DND-41 (cell line): ENCODE measurements around the gene SLC36A2.

ENCODE experiments used
- ATAC-seq: fragments of 200-7000 bp; cut with Tn5 transposase; 3 replicates; pipeline ENCODE4 v1.9.1; 2021; ENCODE audit warnings: low read depth; ENCODE audit not compliant: insufficient read depth
- DNase-seq: peaks from one replicate; pipeline ENCODE4 v3.0.0-alpha.2; 2020
- H2AFZ ChIP-seq: 2 replicates; pipeline ENCODE4 v1.6.0; 2012; ENCODE audit warnings: low read depth, low read length
- H3K27ac ChIP-seq: 2 replicates; pipeline ENCODE4 v1.5.1; 2012; ENCODE audit warnings: low read length, inconsistent platforms
- H3K27me3 ChIP-seq: fragments of 200-600 bp; sonication (generic); 2 replicates; pipeline ENCODE4 v1.6.0; 2012; ENCODE audit warnings: low read length, mild to moderate bottlenecking, inconsistent platforms; ENCODE audit not compliant: insufficient read depth, poor library complexity
- H3K36me3 ChIP-seq: 2 replicates; pipeline ENCODE4 v1.5.1; 2012; ENCODE audit warnings: low read length, inconsistent platforms; ENCODE audit not compliant: insufficient read depth
- H3K4me1 ChIP-seq: 2 replicates; pipeline ENCODE4 v1.5.1; 2012; ENCODE audit warnings: mild to moderate bottlenecking, low read length; ENCODE audit not compliant: insufficient read depth
- H3K4me2 ChIP-seq: 2 replicates; pipeline ENCODE4 v1.6.0; 2012; ENCODE audit warnings: mild to moderate bottlenecking, moderate library complexity, low read length, inconsistent platforms; ENCODE audit not compliant: insufficient read depth
- H3K4me3 ChIP-seq, 2 experiments: fragments of 200-600 bp in 1 of 2; shearing (Covaris generic) in 1 of 2; 2 replicates each; pipeline ENCODE4 v1.5.1; 2012 to 2016; ENCODE audit warnings: inconsistent platforms in 2 of 2, low read length in 2 of 2, mild to moderate bottlenecking in 2 of 2, low read depth in 1 of 2, moderate library complexity in 1 of 2
- H3K79me2 ChIP-seq: 2 replicates; pipeline ENCODE4 v1.6.0; 2012; ENCODE audit warnings: low read length, inconsistent platforms; ENCODE audit not compliant: insufficient read depth
- H3K9ac ChIP-seq: 2 replicates; pipeline ENCODE4 v1.6.0; 2012; ENCODE audit warnings: low read depth, mild to moderate bottlenecking, inconsistent platforms, low read length, moderate library complexity
- H3K9me3 ChIP-seq: 2 replicates; pipeline ENCODE4 v1.5.1; 2012; ENCODE audit warnings: low read length, moderate library complexity, mild to moderate bottlenecking, inconsistent platforms; ENCODE audit not compliant: insufficient read depth, severe bottlenecking
- H4K20me1 ChIP-seq: 2 replicates; pipeline ENCODE4 v1.6.0; 2012; ENCODE audit warnings: low read length; ENCODE audit not compliant: insufficient read depth
- CTCF ChIP-seq: IDR thresholded peaks from 2 replicates; pipeline ENCODE4 v1.5.1; 2012; ENCODE audit warnings: borderline replicate concordance, low read length, moderate library complexity, mild to moderate bottlenecking; ENCODE audit not compliant: poor library complexity, severe bottlenecking; ENCODE audit errors: extremely low read depth
- EZH2 ChIP-seq: IDR thresholded peaks from 3 replicates; pipeline ENCODE4 v1.6.1; 2012; ENCODE audit warnings: borderline replicate concordance, low read depth, mild to moderate bottlenecking, moderate library complexity, low read length, inconsistent platforms; ENCODE audit not compliant: severe bottlenecking

Gene SLC36A2

GRCh38 chr5:151347369-151347768 lies at the start of gene SLC36A2:
Gene SLC36A2, minus strand, starts transcription at chr5:151347559. Its CDS starts 99 bp downstream, at chr5:151347460.
- no peaks in the 10 kb centered on the region for H3K36me3 ChIP-seq
- ATAC-seq (no peak), DNase-seq (no peak)
- H3K4me1 ChIP-seq: no peaks in the 10 kb centered on the region
- no peak within 1 kb of the TSS for H3K4me2 ChIP-seq
- peaks cover 44% of the 10 kb centered on the region for H3K27me3 ChIP-seq
- no peak within 1 kb of the TSS for H2AFZ ChIP-seq
- H4K20me1 ChIP-seq: no peaks in the 10 kb centered on the region
- no peaks in the 10 kb centered on the region for H3K79me2 ChIP-seq
- no peaks in the 10 kb centered on the region for H3K9me3 ChIP-seq
- TF ChIP-seq EZH2 (no peak), CTCF (no peak)
- H3K9ac ChIP-seq: no peak within 1 kb of the TSS
- H3K4me3 ChIP-seq: no peak within 1 kb of the TSS
- H3K27ac ChIP-seq: no peak within 1 kb of the TSS

GRCh38 chr5:151388960-151389359 lies 41.6 kb upstream of the SLC36A2 start:
- Histone ChIP-seq H3K4me2 (no peak overlapping the region), H3K4me3 (no peak overlapping the region), H3K79me2 (no peaks in the 10 kb centered on the region), H3K9me3 (no peaks in the 10 kb centered on the region), H3K9ac (no peak overlapping the region), H3K27ac (no peak overlapping the region), H3K27me3 (no peaks in the 10 kb centered on the region), H3K36me3 (no peaks in the 10 kb centered on the region), H3K4me1 (no peaks in the 10 kb centered on the region), H4K20me1 (no peaks in the 10 kb centered on the region), H2AFZ (no peak overlapping the region)
- ATAC-seq: no peak
- no peak for TF ChIP-seq CTCF
- no peak for DNase-seq

- Histone ChIP-seq H3K9me3 (no peaks in the 10 kb centered on the region), H4K20me1 (no peaks in the 10 kb centered on the region), H3K36me3 (no peaks in the 10 kb centered on the region), H2AFZ (no peak overlapping the region), H3K9ac (no peak overlapping the region), H3K27ac (no peak overlapping the region), H3K79me2 (no peaks in the 10 kb centered on the region), H3K27me3 (no peaks in the 10 kb centered on the region), H3K4me3 (no peak overlapping the region), H3K4me1 (no peaks in the 10 kb centered on the region), H3K4me2 (no peak overlapping the region)
- no peak for TF ChIP-seq CTCF
- no peak for TF ChIP-seq EZH2
- DNase-seq: no peak
- no peak for ATAC-seq
Measured at GRCh38 chr5:151384106-151384505, 36.7 kb upstream of the SLC36A2 start.

GRCh38 chr5:151383011-151383410 lies 35.7 kb upstream of the SLC36A2 start:
- Histone ChIP-seq H3K4me1 (no peaks in the 10 kb centered on the region), H3K27ac (no peak overlapping the region), H4K20me1 (no peaks in the 10 kb centered on the region), H3K27me3 (no peaks in the 10 kb centered on the region), H3K4me2 (no peak overlapping the region), H3K9me3 (no peaks in the 10 kb centered on the region), H3K36me3 (no peaks in the 10 kb centered on the region), H3K9ac (no peak overlapping the region), H3K4me3 (no peak overlapping the region), H3K79me2 (no peaks in the 10 kb centered on the region), H2AFZ (no peak overlapping the region)
- DNase-seq (no peak), ATAC-seq (no peak)
- TF ChIP-seq CTCF (no peak), EZH2 (no peak)
